SU-DHL-6 (cell line): ENCODE measurements around the gene TFF1.

ENCODE experiments used
- CTCF ChIP-seq: fragments of 200-600 bp; sonication (generic); IDR thresholded peaks from one replicate; pipeline ENCODE4 v1.5.1; 2017; ENCODE audit warnings: antibody characterized with exemption, mild to moderate bottlenecking, low read length, moderate library complexity; ENCODE audit not compliant: insufficient read depth, poor library complexity, severe bottlenecking
- EZH2phosphoT487 ChIP-seq: fragments of 200-600 bp; sonication (generic), shearing (Covaris generic); conservative IDR thresholded peaks from 2 replicates; pipeline ENCODE4 v1.6.1; 2018; ENCODE audit warnings: mild to moderate bottlenecking, antibody characterized with exemption, low read length, moderate library complexity, mixed read lengths

- TF ChIP-seq CTCF (no peak), EZH2phosphoT487 (no peak)
These were observed 45.5 kb downstream of the TFF1 start for GRCh38 chr21:42320791-42321190.
